ENCODE results near the gene CAPN9.

- TF ChIP-seq CTCF (IDR thresholded peaks at IDR 0.05) (no peak), POLR2A (IDR thresholded peaks at IDR 0.05) (peak in 1 of 2 donors; percentile 47)
Observed at GRCh38 chr1:230754796-230755195, 7.6 kb downstream of the CAPN9 start.

All from adrenal gland (tissue), 5 donors.